ENCODE results near the gene PHC2.

- TF ChIP-seq, protein P1, sequence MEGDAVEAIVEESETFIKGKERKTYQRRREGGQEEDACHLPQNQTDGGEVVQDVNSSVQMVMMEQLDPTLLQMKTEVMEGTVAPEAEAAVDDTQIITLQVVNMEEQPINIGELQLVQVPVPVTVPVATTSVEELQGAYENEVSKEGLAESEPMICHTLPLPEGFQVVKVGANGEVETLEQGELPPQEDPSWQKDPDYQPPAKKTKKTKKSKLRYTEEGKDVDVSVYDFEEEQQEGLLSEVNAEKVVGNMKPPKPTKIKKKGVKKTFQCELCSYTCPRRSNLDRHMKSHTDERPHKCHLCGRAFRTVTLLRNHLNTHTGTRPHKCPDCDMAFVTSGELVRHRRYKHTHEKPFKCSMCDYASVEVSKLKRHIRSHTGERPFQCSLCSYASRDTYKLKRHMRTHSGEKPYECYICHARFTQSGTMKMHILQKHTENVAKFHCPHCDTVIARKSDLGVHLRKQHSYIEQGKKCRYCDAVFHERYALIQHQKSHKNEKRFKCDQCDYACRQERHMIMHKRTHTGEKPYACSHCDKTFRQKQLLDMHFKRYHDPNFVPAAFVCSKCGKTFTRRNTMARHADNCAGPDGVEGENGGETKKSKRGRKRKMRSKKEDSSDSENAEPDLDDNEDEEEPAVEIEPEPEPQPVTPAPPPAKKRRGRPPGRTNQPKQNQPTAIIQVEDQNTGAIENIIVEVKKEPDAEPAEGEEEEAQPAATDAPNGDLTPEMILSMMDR (IDR thresholded peaks at IDR 0.05; ENCODE audit: insufficient read depth, low read length, poor library complexity, severe bottlenecking): no peak
- TF ChIP-seq EZH2phosphoT487 (conservative IDR thresholded peaks at IDR 0.05; ENCODE audit: low read length): no peak
These were observed 61.8 kb downstream of the PHC2 start for GRCh38 chr1:33369081-33369480.
